OCI-LY3 (cell line): Measurements from ENCODE around the gene SELPLG.

Experiments
- EZH2phosphoT487 ChIP-seq: fragments of 200-600 bp; shearing (Covaris generic); IDR thresholded peaks from 2 replicates; pipeline ENCODE4 v1.6.1; 2018; ENCODE audit warnings: antibody characterized with exemption, mixed run types, low read depth
- TF ChIP-seq, protein P1 (sequence below): fragments of 200-600, 300-600 bp; sonication (generic); IDR thresholded peaks from 2 replicates; pipeline ENCODE4 v1.5.1; 2014; ENCODE audit warnings: antibody characterized with exemption, low read length, low read depth

- TF ChIP-seq, protein P1, sequence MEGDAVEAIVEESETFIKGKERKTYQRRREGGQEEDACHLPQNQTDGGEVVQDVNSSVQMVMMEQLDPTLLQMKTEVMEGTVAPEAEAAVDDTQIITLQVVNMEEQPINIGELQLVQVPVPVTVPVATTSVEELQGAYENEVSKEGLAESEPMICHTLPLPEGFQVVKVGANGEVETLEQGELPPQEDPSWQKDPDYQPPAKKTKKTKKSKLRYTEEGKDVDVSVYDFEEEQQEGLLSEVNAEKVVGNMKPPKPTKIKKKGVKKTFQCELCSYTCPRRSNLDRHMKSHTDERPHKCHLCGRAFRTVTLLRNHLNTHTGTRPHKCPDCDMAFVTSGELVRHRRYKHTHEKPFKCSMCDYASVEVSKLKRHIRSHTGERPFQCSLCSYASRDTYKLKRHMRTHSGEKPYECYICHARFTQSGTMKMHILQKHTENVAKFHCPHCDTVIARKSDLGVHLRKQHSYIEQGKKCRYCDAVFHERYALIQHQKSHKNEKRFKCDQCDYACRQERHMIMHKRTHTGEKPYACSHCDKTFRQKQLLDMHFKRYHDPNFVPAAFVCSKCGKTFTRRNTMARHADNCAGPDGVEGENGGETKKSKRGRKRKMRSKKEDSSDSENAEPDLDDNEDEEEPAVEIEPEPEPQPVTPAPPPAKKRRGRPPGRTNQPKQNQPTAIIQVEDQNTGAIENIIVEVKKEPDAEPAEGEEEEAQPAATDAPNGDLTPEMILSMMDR = no peak
- TF ChIP-seq EZH2phosphoT487 = no peak
Measured at GRCh38 chr12:108609537-108610335, 24.0 kb downstream of the SELPLG start.
